ENCODE measurements around the gene STXBP1.

DNA sequence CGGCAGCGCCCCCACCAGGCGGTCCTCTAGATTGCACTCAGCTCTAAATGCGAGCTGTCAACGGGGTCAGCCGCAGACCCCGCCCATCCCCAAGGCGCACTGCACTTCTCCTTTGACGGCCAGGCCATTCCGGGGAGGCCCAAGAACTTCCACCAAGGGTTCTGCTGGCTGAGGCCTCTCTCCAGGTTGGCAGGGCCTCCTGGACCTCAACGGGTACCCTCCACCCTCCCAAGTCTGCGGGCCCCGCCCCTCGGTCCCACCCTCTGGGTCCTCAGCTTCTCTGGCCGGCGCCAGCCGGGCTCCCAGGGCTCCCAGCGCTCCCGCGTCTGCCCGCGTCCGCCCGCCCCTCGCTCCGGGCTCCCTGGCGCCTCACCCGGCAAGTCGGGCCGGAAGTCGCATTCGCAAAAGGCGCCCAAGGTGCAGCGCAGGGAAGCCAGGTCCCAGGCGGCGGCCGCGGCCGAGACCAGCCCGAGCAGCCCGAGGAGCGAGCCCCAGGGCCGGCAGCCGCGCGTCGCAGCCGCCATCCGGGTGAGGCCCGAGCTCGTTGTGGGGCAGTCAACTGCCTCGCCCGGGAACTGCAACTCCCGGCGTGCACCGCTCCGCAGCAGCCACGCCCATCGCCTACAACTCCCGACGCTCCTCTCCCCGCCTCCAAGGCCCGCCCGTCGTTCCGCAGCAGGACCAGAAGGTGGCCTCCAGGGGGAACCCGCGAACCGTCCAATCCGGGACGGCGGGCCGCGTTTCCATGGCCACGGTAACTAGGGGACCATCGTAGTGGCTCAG, 122.9 kb downstream of the STXBP1 start, which contains the start of gene TOR2A:
- TF ChIP-seq, protein P1, sequence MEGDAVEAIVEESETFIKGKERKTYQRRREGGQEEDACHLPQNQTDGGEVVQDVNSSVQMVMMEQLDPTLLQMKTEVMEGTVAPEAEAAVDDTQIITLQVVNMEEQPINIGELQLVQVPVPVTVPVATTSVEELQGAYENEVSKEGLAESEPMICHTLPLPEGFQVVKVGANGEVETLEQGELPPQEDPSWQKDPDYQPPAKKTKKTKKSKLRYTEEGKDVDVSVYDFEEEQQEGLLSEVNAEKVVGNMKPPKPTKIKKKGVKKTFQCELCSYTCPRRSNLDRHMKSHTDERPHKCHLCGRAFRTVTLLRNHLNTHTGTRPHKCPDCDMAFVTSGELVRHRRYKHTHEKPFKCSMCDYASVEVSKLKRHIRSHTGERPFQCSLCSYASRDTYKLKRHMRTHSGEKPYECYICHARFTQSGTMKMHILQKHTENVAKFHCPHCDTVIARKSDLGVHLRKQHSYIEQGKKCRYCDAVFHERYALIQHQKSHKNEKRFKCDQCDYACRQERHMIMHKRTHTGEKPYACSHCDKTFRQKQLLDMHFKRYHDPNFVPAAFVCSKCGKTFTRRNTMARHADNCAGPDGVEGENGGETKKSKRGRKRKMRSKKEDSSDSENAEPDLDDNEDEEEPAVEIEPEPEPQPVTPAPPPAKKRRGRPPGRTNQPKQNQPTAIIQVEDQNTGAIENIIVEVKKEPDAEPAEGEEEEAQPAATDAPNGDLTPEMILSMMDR (IDR thresholded peaks at IDR 0.05): peak; percentile 89 to 99 (median 98)
- TF ChIP-seq POLR2A (IDR thresholded peaks at IDR 0.05): peak in 1 of 2 donors; percentile 46
- TF ChIP-seq POLR2AphosphoS5 (IDR thresholded peaks at IDR 0.05): peak; percentile 76 to 92 (median 88)
- no peak for TF ChIP-seq EP300 (IDR thresholded peaks at IDR 0.05)
